Astrocyte (in vitro differentiated cells and primary cell): Measurements from ENCODE around the gene NFIL3. TPM values are rescaled to one million over a fixed set of nuclear protein-coding genes. Genes with fewer than 3 reads are reported as not detected.

Experiments used
- DNase-seq: peaks from one replicate; pipeline ENCODE4 v3.0.0-alpha.2; 2010; ENCODE audit warnings: low read depth
- FAIRE-seq: peaks from 2 replicates; lab custom pipeline; 2011; peaks lifted over from hg19 to GRCh38; lab: Jason Lieb, UNC
- H2AFZ ChIP-seq: 2 replicates; pipeline ENCODE4 v1.6.0; 2012; ENCODE audit warnings: low read depth, low read length, inconsistent platforms
- H3K27ac ChIP-seq: 2 replicates; pipeline ENCODE4 v1.5.1; 2011; ENCODE audit warnings: low read depth, low read length, inconsistent platforms
- H3K27me3 ChIP-seq: 2 replicates; pipeline ENCODE4 v1.6.0; 2011; ENCODE audit warnings: low read length, inconsistent platforms; ENCODE audit not compliant: insufficient read depth
- H3K36me3 ChIP-seq: 2 replicates; pipeline ENCODE4 v1.5.1; 2011; ENCODE audit warnings: low read length, inconsistent platforms; ENCODE audit not compliant: insufficient read depth
- H3K4me1 ChIP-seq: 2 replicates; pipeline ENCODE4 v1.5.1; 2011; ENCODE audit warnings: low read length, inconsistent platforms; ENCODE audit not compliant: insufficient read depth
- H3K4me2 ChIP-seq: 2 replicates; pipeline ENCODE4 v1.6.0; 2012; ENCODE audit warnings: low read length, inconsistent platforms
- H3K4me3 ChIP-seq: 2 replicates; pipeline ENCODE4 v1.5.1; 2011; ENCODE audit warnings: low read depth, mild to moderate bottlenecking, low read length, inconsistent platforms; ENCODE audit not compliant: insufficient read depth
- H3K79me2 ChIP-seq: 2 replicates; pipeline ENCODE4 v1.6.0; 2012; ENCODE audit warnings: mild to moderate bottlenecking, low read length, inconsistent platforms; ENCODE audit not compliant: insufficient read depth
- H3K9ac ChIP-seq: 2 replicates; pipeline ENCODE4 v1.6.0; 2012; ENCODE audit warnings: mild to moderate bottlenecking, low read length, inconsistent platforms
- H3K9me3 ChIP-seq: 2 replicates; pipeline ENCODE4 v1.5.1; 2012; ENCODE audit warnings: low read depth, mild to moderate bottlenecking, low read length, inconsistent platforms; ENCODE audit not compliant: insufficient read depth
- H4K20me1 ChIP-seq: 2 replicates; pipeline ENCODE4 v1.6.0; 2012; ENCODE audit warnings: low read length, inconsistent platforms; ENCODE audit not compliant: insufficient read depth
- H3K27ac Mint-ChIP-seq: one replicate; pipeline ENCODE4 v1.8.0; 2021; ENCODE audit warnings: mild to moderate bottlenecking, mixed read lengths; ENCODE audit not compliant: unreplicated experiment
- H3K27me3 Mint-ChIP-seq: one replicate; pipeline ENCODE4 v1.8.0; 2021; ENCODE audit warnings: low read depth, mixed read lengths; ENCODE audit not compliant: unreplicated experiment
- H3K36me3 Mint-ChIP-seq: one replicate; pipeline ENCODE4 v1.8.0; 2021; ENCODE audit warnings: low read depth, mixed read lengths; ENCODE audit not compliant: unreplicated experiment
- H3K4me1 Mint-ChIP-seq: one replicate; pipeline ENCODE4 v1.8.0; 2021; ENCODE audit warnings: low read depth, mixed read lengths; ENCODE audit not compliant: unreplicated experiment
- H3K4me3 Mint-ChIP-seq: one replicate; pipeline ENCODE4 v1.8.0; 2021; ENCODE audit warnings: mild to moderate bottlenecking, moderate library complexity, mixed read lengths; ENCODE audit not compliant: unreplicated experiment
- H3K9me3 Mint-ChIP-seq: one replicate; pipeline ENCODE4 v1.8.0; 2021; ENCODE audit warnings: mild to moderate bottlenecking, mixed read lengths; ENCODE audit not compliant: unreplicated experiment
- CTCF ChIP-seq: IDR thresholded peaks from 2 replicates; pipeline ENCODE4 v1.5.1; 2011; ENCODE audit warnings: low read depth, mild to moderate bottlenecking, inconsistent platforms, low read length, moderate library complexity; ENCODE audit not compliant: insufficient read depth
- EZH2 ChIP-seq: IDR thresholded peaks from 2 replicates; pipeline ENCODE4 v1.6.1; 2012; ENCODE audit warnings: mild to moderate bottlenecking, low read length, inconsistent platforms; ENCODE audit not compliant: insufficient read depth
- total RNA-seq: library from RNA; stranded (reverse); gene quantifications from 2 replicates; pipeline ENCODE4 v1.2.1, GENCODE V29; 2021

NFIL3 gene
- total RNA-seq, 1 donor from 2014 or later = 32.4 TPM

- Mint-ChIP-seq H3K36me3 (no peaks in the 10 kb centered on the region), H3K4me1 (peaks cover 22% of the 10 kb centered on the region), H3K27ac (no peak overlapping the region), H3K4me3 (no peak overlapping the region), H3K27me3 (peaks cover 7% of the 10 kb centered on the region), H3K9me3 (no peaks in the 10 kb centered on the region)
- H3K4me2 ChIP-seq = no peak overlapping the region
- no peaks in the 10 kb centered on the region for H3K9me3 ChIP-seq
- peaks cover 8% of the 10 kb centered on the region for H3K4me1 ChIP-seq
- H4K20me1 ChIP-seq = no peaks in the 10 kb centered on the region
- TF ChIP-seq EZH2 (no peak), CTCF (no peak)
- DNase-seq (no peak), FAIRE-seq (no peak)
- no peak overlapping the region for H3K9ac ChIP-seq
- no peaks in the 10 kb centered on the region for H3K79me2 ChIP-seq
- no peaks in the 10 kb centered on the region for H3K36me3 ChIP-seq
- H3K27ac ChIP-seq = no peak overlapping the region
- no peaks in the 10 kb centered on the region for H3K27me3 ChIP-seq
- no peak overlapping the region for H2AFZ ChIP-seq
- no peak overlapping the region for H3K4me3 ChIP-seq
These were observed 5.9 kb upstream of the NFIL3 start for GRCh38 chr9:91429501-91429900.

DNA sequence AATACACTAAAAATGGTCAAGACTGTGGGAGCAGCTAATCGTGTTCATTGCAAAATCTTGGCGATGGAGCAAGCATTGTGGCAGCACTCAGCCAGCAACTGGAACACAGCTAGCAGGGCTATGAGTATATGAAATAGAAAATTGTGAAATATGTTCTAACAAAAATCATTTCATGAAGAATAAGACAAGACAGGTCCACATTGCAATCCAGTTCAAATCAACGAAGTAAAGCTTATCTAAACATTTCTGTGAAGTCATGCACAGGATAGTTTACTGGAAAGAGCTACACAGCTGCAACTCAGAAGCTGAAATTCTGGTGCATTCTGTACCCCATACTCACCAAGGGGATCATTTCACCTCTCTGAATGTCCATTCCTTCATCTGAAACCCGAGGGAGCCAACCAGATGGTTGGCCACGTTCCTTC lies 5.3 kb upstream of the NFIL3 start:
- no peak for FAIRE-seq
- H4K20me1 ChIP-seq = no peaks in the 10 kb centered on the region
- H3K4me3 ChIP-seq = no peak overlapping the region
- no peak for DNase-seq
- Mint-ChIP-seq H3K36me3 (no peaks in the 10 kb centered on the region), H3K9me3 (no peaks in the 10 kb centered on the region), H3K4me1 (peaks cover 22% of the 10 kb centered on the region), H3K4me3 (no peak overlapping the region), H3K27me3 (peaks cover 7% of the 10 kb centered on the region), H3K27ac (no peak overlapping the region)
- no peak overlapping the region for H3K4me2 ChIP-seq
- H3K79me2 ChIP-seq = no peaks in the 10 kb centered on the region
- no peak overlapping the region for H2AFZ ChIP-seq
- no peaks in the 10 kb centered on the region for H3K27me3 ChIP-seq
- H3K9ac ChIP-seq = no peak overlapping the region
- peaks cover 8% of the 10 kb centered on the region for H3K4me1 ChIP-seq
- TF ChIP-seq CTCF = no peak
- TF ChIP-seq EZH2 = no peak
- H3K36me3 ChIP-seq = no peaks in the 10 kb centered on the region
- no peaks in the 10 kb centered on the region for H3K9me3 ChIP-seq
- H3K27ac ChIP-seq = no peak overlapping the region

DNA sequence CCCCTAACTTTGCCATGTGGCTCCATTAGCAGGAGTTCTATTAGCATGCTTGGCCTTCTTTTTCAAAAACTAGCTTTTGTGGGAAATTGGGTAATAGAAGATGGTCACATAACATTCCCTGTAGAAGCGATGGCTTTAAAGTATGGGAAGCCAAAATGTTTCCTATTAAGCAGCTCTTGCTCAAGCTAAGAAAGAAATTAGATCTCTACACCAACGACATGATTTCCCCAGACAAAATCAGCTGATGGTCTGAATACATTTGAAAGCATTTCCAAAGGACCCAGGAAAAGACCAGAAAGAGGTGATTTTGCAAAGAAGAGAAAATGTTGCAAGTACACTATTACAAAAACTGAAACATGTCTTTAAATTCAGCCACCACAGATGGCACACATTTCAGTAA lies 4.8 kb upstream of the NFIL3 start:
- no peaks in the 10 kb centered on the region for H4K20me1 ChIP-seq
- DNase-seq (no peak), FAIRE-seq (no peak)
- no peaks in the 10 kb centered on the region for H3K27me3 ChIP-seq
- H3K36me3 ChIP-seq = no peaks in the 10 kb centered on the region
- H3K4me2 ChIP-seq = no peak overlapping the region
- no peak overlapping the region for H3K27ac ChIP-seq
- Mint-ChIP-seq H3K4me3 (no peak overlapping the region), H3K36me3 (no peaks in the 10 kb centered on the region), H3K9me3 (no peaks in the 10 kb centered on the region), H3K27me3 (peaks cover 7% of the 10 kb centered on the region), H3K27ac (no peak overlapping the region), H3K4me1 (peaks cover 21% of the 10 kb centered on the region)
- peaks cover 7% of the 10 kb centered on the region for H3K4me1 ChIP-seq
- no peak overlapping the region for H2AFZ ChIP-seq
- no peak for TF ChIP-seq CTCF
- no peak for TF ChIP-seq EZH2
- no peaks in the 10 kb centered on the region for H3K79me2 ChIP-seq
- H3K4me3 ChIP-seq = no peak overlapping the region
- H3K9ac ChIP-seq = no peak overlapping the region
- no peaks in the 10 kb centered on the region for H3K9me3 ChIP-seq
